Upper lobe of right lung (tissue), 1 donor: ENCODE results near the gene WFDC2. TPM values are rescaled to one million over a fixed set of nuclear protein-coding genes. Genes with fewer than 3 reads are reported as not detected.

ENCODE experiments used
- ATAC-seq: fragments of 200-7000 bp; cut with Tn5 transposase; one replicate; pipeline ENCODE4 v1.9.1; 2020; ENCODE audit warnings: mild to moderate bottlenecking, moderate library complexity
- DNase-seq: peaks from one replicate; pipeline ENCODE4 v3.0.0-alpha.2; 2020
- H3K27ac ChIP-seq: fragments of 200-600 bp; one replicate; pipeline ENCODE4 v1.8.0; 2022
- H3K27me3 ChIP-seq: fragments of 200-600 bp; one replicate; pipeline ENCODE4 v1.8.0; 2022; ENCODE audit warnings: mild to moderate bottlenecking
- H3K36me3 ChIP-seq: fragments of 200-600 bp; one replicate; pipeline ENCODE4 v1.8.0; 2022
- H3K4me1 ChIP-seq: fragments of 200-600 bp; one replicate; pipeline ENCODE4 v1.8.0; 2022
- H3K4me3 ChIP-seq: fragments of 200-600 bp; one replicate; pipeline ENCODE4 v1.8.0; 2022; ENCODE audit warnings: mild to moderate bottlenecking
- H3K9me3 ChIP-seq: fragments of 200-600 bp; one replicate; pipeline ENCODE4 v1.8.0; 2022
- CTCF ChIP-seq: fragments of 200-600 bp; IDR thresholded peaks from one replicate; pipeline ENCODE4 v1.8.0; 2022; ENCODE audit warnings: antibody characterized with exemption
- intact Hi-C: fragments of 100-400 bp; cut with DNase I; formaldehyde crosslinking; loops from one replicate; pipeline ENCODE4 v1.11.0; 2022
- total RNA-seq: library from RNA; stranded (reverse); fragmentation: NEBNext Ultra II Directional; extraction: Animal tissue kit (Norgen Biotek cat#: 25700); gene quantifications from one replicate; pipeline ENCODE4 v1.2.1, GENCODE V29; 2021
- donor health status: DM: no; HTN: yes; CAD: no; lungs with severe emphysema.

Gene WFDC2
- total RNA-seq, 1 donor from 2014 or later = 113 TPM

- Histone ChIP-seq H3K27me3 (no peaks in the 10 kb centered on the region), H3K27ac (no peak overlapping the region), H3K4me3 (no peak overlapping the region), H3K4me1 (peaks cover 8% of the 10 kb centered on the region), H3K36me3 (no peaks in the 10 kb centered on the region), H3K9me3 (no peaks in the 10 kb centered on the region)
- intact Hi-C loops = no loop called here
- no peak for TF ChIP-seq CTCF
- DNase-seq = no peak
- no peak for ATAC-seq
Measured at GRCh38 chr20:45452772-45453691, 16.5 kb upstream of the WFDC2 start.

- Histone ChIP-seq H3K27ac (no peak overlapping the region), H3K9me3 (no peaks in the 10 kb centered on the region), H3K36me3 (no peaks in the 10 kb centered on the region), H3K27me3 (no peaks in the 10 kb centered on the region), H3K4me1 (peaks cover 3% of the 10 kb centered on the region), H3K4me3 (no peak overlapping the region)
- DNase-seq (no peak), ATAC-seq (peak; percentile 84)
- intact Hi-C loops = no loop called here
- peak; percentile 26 for TF ChIP-seq CTCF
Measured at GRCh38 chr20:45456632-45457031, 12.9 kb upstream of the WFDC2 start.

GRCh38 chr20:45459606-45460005, 9.9 kb upstream of the WFDC2 start:
- ATAC-seq = no peak
- TF ChIP-seq CTCF = no peak
- Histone ChIP-seq H3K27ac (no peak overlapping the region), H3K9me3 (no peaks in the 10 kb centered on the region), H3K4me3 (no peak overlapping the region), H3K4me1 (no peaks in the 10 kb centered on the region), H3K27me3 (no peaks in the 10 kb centered on the region), H3K36me3 (no peaks in the 10 kb centered on the region)
- intact Hi-C loops = no loop called here
- no peak for DNase-seq

- Histone ChIP-seq H3K36me3 (no peaks in the 10 kb centered on the region), H3K9me3 (no peaks in the 10 kb centered on the region), H3K27me3 (no peaks in the 10 kb centered on the region), H3K4me1 (no peaks in the 10 kb centered on the region), H3K27ac (no peak overlapping the region), H3K4me3 (no peak overlapping the region)
- TF ChIP-seq CTCF = no peak
- intact Hi-C loops = no loop called here
- ATAC-seq (no peak), DNase-seq (no peak)
Measured at GRCh38 chr20:45461225-45461624, 8.3 kb upstream of the WFDC2 start.

GRCh38 chr20:45462711-45463509, 6.6 kb upstream of the WFDC2 start:
- no peak overlapping the region for H3K27ac ChIP-seq
- H3K27me3 ChIP-seq = peaks cover 4% of the 10 kb centered on the region
- TF ChIP-seq CTCF = no peak
- no peaks in the 10 kb centered on the region for H3K9me3 ChIP-seq
- H3K4me1 ChIP-seq = no peaks in the 10 kb centered on the region
- DNase-seq = no peak
- intact Hi-C loops = no loop called here
- no peaks in the 10 kb centered on the region for H3K36me3 ChIP-seq
- ATAC-seq = no peak
- H3K4me3 ChIP-seq = no peak overlapping the region
